DOHH2 (cell line): Measurements from ENCODE around the gene MAFG.
A peak's percentile ranks its signal among the peaks of the same experiment; 100 is the strongest.

Source experiments
- H3F3A ChIP-seq: fragments of 200-600 bp; sonication (generic), shearing (Covaris generic); 2 replicates; pipeline ENCODE4 v1.6.0; 2016; ENCODE audit warnings: antibody characterized with exemption, mild to moderate bottlenecking; ENCODE audit not compliant: control insufficient read depth, insufficient read depth
- H3K27ac ChIP-seq: fragments of 200-600 bp; sonication (generic); 2 replicates; pipeline ENCODE4 v1.5.1; 2014; ENCODE audit warnings: low read depth, mild to moderate bottlenecking, low read length, moderate library complexity
- H3K27me3 ChIP-seq: fragments of 200-600 bp; sonication (generic); 2 replicates; pipeline ENCODE4 v1.6.1; 2014; ENCODE audit warnings: mild to moderate bottlenecking, low read length, mixed read lengths; ENCODE audit not compliant: control insufficient read depth
- H3K36me3 ChIP-seq: fragments of 200-600 bp; sonication (generic); 2 replicates; pipeline ENCODE4 v1.6.1; 2014; ENCODE audit warnings: mild to moderate bottlenecking, low read length, moderate library complexity, mixed read lengths; ENCODE audit not compliant: control insufficient read depth
- H3K4me1 ChIP-seq: fragments of 200-600 bp; sonication (generic); 2 replicates; pipeline ENCODE4 v1.6.1; 2014; ENCODE audit warnings: mild to moderate bottlenecking, low read length, mixed read lengths; ENCODE audit not compliant: control insufficient read depth
- H3K4me2 ChIP-seq: fragments of 200-600 bp; sonication (generic); 2 replicates; pipeline ENCODE4 v1.6.0; 2014; ENCODE audit warnings: mild to moderate bottlenecking, low read length, moderate library complexity
- H3K4me3 ChIP-seq: fragments of 200-600 bp; sonication (generic); 2 replicates; pipeline ENCODE4 v1.5.1; 2014; ENCODE audit warnings: mild to moderate bottlenecking, low read length, mixed read lengths
- H3K79me2 ChIP-seq: fragments of 200-600 bp; sonication (generic); 2 replicates; pipeline ENCODE4 v1.6.1; 2014; ENCODE audit warnings: mild to moderate bottlenecking, low read length, mixed read lengths; ENCODE audit not compliant: control insufficient read depth
- H3K9me2 ChIP-seq: fragments of 200-600 bp; sonication (generic); replicated peaks from 2 replicates; pipeline ENCODE4 v1.6.1; 2014; ENCODE audit warnings: mild to moderate bottlenecking, low read length, mixed read lengths; ENCODE audit not compliant: control insufficient read depth
- H3K9me3 ChIP-seq: fragments of 200-600 bp; sonication (generic); 2 replicates; pipeline ENCODE4 v1.6.1; 2014; ENCODE audit warnings: antibody characterized with exemption, low read length, mixed read lengths; ENCODE audit not compliant: control insufficient read depth, insufficient read depth
- H4K20me1 ChIP-seq: fragments of 200-600 bp; sonication (generic); 2 replicates; pipeline ENCODE4 v1.6.0; 2014; ENCODE audit warnings: low read depth, mild to moderate bottlenecking, antibody characterized with exemption, low read length, moderate library complexity; ENCODE audit not compliant: control insufficient read depth, insufficient read depth
- EZH2phosphoT487 ChIP-seq: fragments of 200-600 bp; sonication (generic); IDR thresholded peaks from 2 replicates; pipeline ENCODE4 v1.6.1; 2017; ENCODE audit warnings: borderline replicate concordance, mild to moderate bottlenecking, antibody characterized with exemption, low read length, moderate library complexity, mixed read lengths
- TF ChIP-seq, protein P1 (sequence below): fragments of 200-600 bp; sonication (generic); IDR thresholded peaks from one replicate; pipeline ENCODE4 v1.5.1; 2014; ENCODE audit warnings: antibody characterized with exemption, mild to moderate bottlenecking, low read depth, low read length; ENCODE audit not compliant: poor library complexity, severe bottlenecking

MAFG gene

DNA sequence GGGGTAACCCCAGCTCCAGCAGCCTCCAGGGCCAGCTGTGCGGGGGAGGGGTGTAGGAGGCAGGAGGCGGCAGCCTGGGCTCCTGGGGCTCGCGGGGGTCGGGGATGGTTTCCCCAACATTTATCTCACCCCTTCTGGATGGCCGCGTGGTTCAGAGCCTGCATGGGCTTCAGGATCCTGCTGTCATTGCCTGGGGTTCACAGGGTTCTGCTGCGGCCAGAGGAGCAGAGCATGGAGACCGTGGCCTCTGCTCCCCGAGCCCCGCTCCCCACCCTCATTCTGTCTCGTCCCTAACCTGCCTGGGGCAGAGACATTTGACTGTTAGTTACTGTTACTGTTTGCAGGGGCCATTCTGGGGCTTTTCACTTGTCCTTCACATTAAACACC lies 14.6 kb upstream of the MAFG start:
- H3K9me3 ChIP-seq = no peaks in the 10 kb centered on the region
- H3F3A ChIP-seq = peaks cover 6% of the 10 kb centered on the region; the same call in 1 of the 2 replicates
- H3K27ac ChIP-seq = no peak overlapping the region
- peaks cover 28% of the 10 kb centered on the region for H3K4me1 ChIP-seq
- H3K79me2 ChIP-seq = no peaks in the 10 kb centered on the region
- no peak for TF ChIP-seq EZH2phosphoT487
- TF ChIP-seq, protein P1, sequence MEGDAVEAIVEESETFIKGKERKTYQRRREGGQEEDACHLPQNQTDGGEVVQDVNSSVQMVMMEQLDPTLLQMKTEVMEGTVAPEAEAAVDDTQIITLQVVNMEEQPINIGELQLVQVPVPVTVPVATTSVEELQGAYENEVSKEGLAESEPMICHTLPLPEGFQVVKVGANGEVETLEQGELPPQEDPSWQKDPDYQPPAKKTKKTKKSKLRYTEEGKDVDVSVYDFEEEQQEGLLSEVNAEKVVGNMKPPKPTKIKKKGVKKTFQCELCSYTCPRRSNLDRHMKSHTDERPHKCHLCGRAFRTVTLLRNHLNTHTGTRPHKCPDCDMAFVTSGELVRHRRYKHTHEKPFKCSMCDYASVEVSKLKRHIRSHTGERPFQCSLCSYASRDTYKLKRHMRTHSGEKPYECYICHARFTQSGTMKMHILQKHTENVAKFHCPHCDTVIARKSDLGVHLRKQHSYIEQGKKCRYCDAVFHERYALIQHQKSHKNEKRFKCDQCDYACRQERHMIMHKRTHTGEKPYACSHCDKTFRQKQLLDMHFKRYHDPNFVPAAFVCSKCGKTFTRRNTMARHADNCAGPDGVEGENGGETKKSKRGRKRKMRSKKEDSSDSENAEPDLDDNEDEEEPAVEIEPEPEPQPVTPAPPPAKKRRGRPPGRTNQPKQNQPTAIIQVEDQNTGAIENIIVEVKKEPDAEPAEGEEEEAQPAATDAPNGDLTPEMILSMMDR = no peak
- H3K27me3 ChIP-seq = no peaks in the 10 kb centered on the region
- no peaks in the 10 kb centered on the region for H4K20me1 ChIP-seq
- no peak overlapping the region for H3K4me3 ChIP-seq
- H3K36me3 ChIP-seq = no peaks in the 10 kb centered on the region
- no peaks in the 10 kb centered on the region for H3K9me2 ChIP-seq
- H3K4me2 ChIP-seq = peak overlapping the region; percentile 46

DNA sequence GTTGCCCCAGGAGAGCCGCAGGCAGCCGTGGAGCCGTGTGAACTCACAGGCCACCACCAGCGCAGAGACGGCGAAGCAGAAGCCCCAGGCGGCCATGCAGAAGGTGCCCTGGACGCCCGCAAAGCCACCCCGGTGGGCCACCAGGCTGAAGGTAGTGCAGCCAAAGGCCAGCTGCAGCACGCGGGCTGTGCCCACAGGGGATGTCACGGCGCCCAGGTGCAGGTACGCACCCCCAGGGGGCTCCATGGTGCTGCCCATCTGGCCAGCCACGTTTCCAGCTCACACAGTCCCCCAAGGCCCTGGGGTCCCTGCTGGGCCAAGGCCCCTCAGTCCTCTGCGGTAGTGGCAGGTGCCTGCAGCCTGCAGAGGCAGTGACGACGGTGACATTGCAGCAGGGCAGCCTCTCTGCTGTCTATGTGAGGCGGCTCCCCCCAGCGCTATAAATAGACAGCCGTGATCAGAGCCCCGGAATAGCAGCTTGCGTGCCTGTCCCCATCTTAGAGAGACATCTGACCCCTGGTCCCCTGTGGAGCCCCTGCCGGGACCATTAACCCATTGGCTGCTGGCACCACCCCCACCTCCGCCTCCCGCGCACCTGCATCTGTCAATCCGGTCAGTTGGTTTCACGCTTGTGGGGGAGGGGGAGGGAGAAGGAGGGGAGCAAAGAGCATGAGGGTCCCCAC lies 14.1 kb upstream of the MAFG start:
- Histone ChIP-seq H3K27ac (no peak overlapping the region), H3K9me2 (no peaks in the 10 kb centered on the region), H3F3A (peaks cover 6% of the 10 kb centered on the region; the same call in 1 of the 2 replicates), H3K36me3 (peaks cover 2% of the 10 kb centered on the region; the same call in 1 of the 2 replicates), H3K4me2 (peak overlapping the region; percentile 46), H3K4me1 (peaks cover 31% of the 10 kb centered on the region), H3K4me3 (peak overlapping the region; percentile 18; the same call in 1 of the 2 replicates), H4K20me1 (no peaks in the 10 kb centered on the region), H3K27me3 (no peaks in the 10 kb centered on the region), H3K9me3 (no peaks in the 10 kb centered on the region), H3K79me2 (peaks cover 5% of the 10 kb centered on the region)
- no peak for TF ChIP-seq EZH2phosphoT487
- TF ChIP-seq, protein P1 = no peak

DNA sequence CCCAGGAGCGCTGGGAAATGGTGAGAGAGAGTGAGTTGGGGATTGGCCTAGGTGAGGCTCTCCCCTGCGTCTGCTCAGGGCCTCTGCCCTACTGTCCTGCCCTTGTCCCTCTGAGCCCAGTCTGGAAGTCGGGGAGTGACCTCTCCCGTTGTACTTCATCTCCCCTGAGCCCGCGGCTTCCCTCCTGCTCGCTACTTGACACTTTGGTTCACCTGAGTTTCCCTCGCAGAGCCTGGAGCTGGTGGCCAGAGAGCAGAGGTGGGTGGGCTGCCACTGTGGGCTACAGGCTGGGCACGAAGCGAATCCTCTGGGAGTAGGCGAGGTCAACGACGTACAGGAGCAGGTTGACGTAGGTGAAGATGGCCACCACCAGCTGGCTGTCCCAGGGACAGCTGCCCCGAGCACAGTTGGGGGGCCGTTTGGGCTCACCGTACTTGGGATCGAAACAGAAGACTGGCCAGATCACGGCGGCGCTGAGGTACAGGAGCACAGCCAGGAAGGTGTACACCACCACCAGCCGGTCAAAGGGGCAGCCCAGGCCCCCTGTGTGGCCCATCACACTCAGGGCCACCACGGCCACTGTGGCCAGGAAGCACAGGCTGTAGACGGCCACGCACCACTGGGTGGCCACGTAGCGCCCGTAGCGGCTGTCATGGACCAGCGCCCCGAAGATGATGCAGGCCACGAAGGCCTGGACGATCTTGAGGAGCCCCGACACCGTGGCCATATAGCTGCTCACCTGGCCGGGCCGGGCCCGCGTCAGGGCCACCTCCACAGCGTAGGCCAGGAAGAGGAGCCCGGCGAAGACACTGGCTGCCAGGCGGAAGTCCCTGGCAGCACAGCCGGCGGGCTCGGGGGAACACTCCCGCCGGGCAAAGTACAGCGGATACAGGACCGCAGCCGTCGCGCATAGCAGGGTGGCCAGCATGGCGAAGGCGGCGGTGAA lies 13.3 kb upstream of the MAFG start:
- H3K27ac ChIP-seq = no peak overlapping the region
- peaks cover 36% of the 10 kb centered on the region for H3K4me1 ChIP-seq
- no peaks in the 10 kb centered on the region for H4K20me1 ChIP-seq
- H3K36me3 ChIP-seq = peaks cover 4% of the 10 kb centered on the region; the same call in 1 of the 2 replicates
- H3K27me3 ChIP-seq = no peaks in the 10 kb centered on the region
- H3K4me2 ChIP-seq = peak overlapping the region; percentile 46
- H3K79me2 ChIP-seq = peaks cover 11% of the 10 kb centered on the region
- no peaks in the 10 kb centered on the region for H3K9me2 ChIP-seq
- TF ChIP-seq EZH2phosphoT487 = no peak
- TF ChIP-seq, protein P1 = no peak
- H3K9me3 ChIP-seq = no peaks in the 10 kb centered on the region
- peaks cover 6% of the 10 kb centered on the region; the same call in 1 of the 2 replicates for H3F3A ChIP-seq
- no peak overlapping the region for H3K4me3 ChIP-seq
